HG02885 (cell line): ENCODE data around the gene JARID2.
"Not testable (repeated sequence)": the region's sequence is repeated elsewhere in the genome, so short reads cannot be mapped to it uniquely, and the experiment has no call there.

Experiments
- ATAC-seq: cut with Tn5 transposase; IDR thresholded peaks from one replicate; pipeline ENCODE4 v1.9.1; 2021; ENCODE audit warnings: mild to moderate bottlenecking; ENCODE audit not compliant: unreplicated experiment, poor library complexity

Gene JARID2

DNA sequence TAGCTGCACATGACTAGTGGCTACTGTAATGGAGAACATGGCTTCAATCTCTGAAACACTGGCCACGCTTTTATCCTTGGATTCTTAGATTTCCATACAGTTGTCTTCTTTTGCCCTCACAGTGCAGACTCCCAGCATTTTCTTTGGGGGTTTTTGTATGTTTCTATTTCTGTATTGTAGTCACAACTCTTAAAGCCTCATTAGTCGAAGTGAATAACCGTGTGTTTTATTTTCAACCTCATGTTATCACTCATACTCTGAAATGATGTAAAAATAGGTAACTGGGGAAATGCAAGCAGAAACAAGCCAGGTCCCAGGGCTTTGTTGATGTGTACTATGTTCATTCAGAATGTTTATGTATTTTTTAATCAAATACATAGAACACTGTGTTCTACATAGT is 162.9 kb downstream of the JARID2 start:
- ATAC-seq: no peak

DNA sequence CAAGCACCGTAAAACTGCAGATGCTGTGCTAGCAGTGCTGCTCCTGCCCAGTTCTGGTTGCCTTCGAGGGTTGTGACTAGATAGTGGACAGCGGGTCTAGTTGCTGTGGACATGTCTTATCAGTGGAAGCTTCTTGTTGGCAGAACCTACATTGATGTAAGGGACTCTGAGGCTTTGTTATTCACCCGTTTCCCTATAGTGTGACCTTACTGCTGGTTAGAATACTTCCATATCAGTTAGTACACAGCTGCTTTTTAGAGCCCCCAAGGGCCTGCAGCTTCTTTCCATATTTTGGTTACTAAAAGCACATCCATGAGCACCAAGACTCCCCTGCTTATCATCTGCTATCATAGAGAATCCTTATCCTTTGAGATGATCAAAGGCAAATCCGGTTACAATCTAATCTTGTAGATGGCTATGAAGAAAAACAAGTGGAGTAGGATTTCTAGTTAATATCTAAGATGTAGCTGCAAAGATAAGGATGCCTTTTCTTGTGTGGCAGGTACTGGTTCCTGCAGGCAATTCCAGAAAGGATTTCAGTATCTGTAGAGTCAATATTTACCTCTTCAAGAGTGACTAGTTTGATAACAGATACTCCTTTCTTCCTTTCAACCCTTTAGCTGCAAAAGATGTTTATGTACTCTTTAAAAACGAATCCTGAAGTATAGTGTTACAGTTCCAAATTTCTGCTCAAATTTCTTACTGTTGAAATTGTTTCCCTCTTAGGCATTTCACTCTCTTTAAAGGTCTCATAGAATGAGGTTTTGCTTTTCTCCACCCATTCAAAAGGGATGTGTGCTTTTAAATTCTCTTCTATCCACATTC is 163.6 kb downstream of the JARID2 start:
- ATAC-seq: no peak

DNA sequence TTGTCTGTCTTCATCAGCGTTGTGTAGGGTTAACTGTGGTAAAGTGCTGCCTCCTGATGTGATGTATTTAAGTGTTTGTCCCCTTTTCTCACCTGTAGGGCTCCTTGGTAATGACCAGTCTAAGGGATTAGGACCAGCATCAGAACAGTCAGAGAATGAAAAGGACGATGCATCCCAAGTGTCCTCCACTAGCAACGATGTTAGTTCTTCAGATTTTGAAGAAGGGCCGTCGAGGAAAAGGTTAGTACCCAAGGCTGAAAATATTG is 164.2 kb downstream of the JARID2 start:
- no peak for ATAC-seq

DNA sequence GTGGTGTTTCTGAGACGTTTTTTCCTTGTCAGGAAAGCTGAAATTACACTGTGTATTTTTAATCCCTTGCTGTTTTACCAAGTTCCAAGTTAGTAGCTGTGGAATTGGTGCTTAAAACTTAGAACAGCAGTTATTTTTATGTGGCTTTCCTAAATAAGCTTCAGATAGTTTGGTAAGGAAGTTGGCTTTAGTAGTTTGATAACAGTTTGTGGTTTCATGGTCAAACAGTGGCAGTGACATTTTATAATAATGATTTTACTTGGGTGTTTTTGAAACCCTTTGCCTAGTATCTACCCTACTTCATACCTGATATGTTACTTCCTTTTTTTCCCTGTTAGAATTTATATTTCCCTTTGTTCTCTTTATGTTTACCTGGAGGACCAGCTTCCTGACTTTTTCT is 164.9 kb downstream of the JARID2 start:
- ATAC-seq: no peak

DNA sequence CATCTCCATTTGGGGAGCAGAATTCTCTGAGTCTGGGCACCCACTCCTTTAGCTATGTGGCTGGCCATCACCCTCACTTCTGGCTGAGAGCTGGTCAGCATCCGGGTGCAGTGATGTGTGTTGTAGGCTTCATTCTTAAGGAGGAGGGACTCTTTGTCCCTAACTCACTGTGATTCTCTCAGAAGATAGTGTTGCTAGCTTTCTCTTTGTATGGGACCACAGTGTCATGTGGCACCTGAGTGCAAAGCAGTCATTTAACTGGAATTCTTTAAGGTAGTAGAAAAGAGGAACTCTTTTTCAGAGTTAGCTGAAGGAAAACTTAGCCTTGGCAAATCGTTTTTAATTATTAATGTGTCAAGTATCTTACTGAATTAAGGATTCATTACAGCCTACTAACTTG is 165.9 kb downstream of the JARID2 start:
- ATAC-seq: no peak

DNA sequence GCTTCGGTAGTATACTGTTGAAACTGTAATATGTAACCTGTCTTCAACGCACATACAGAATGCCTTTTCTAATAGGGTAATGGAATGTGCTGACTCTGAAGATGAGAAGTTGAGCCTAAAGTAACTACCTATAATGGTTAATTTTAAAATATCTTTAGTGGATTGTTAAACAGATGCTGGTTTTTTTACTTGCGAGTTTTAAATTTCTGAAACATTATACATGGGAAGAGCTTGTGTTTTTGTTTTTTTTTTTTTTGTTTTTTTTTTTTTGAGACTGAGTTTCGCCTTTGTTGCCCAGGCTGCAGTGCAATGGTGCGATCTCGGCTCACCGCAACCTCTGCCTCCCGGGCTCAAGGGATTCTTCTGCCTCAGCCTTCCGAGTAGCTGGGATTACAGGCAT is 166.9 kb downstream of the JARID2 start:
- no peak for ATAC-seq

DNA sequence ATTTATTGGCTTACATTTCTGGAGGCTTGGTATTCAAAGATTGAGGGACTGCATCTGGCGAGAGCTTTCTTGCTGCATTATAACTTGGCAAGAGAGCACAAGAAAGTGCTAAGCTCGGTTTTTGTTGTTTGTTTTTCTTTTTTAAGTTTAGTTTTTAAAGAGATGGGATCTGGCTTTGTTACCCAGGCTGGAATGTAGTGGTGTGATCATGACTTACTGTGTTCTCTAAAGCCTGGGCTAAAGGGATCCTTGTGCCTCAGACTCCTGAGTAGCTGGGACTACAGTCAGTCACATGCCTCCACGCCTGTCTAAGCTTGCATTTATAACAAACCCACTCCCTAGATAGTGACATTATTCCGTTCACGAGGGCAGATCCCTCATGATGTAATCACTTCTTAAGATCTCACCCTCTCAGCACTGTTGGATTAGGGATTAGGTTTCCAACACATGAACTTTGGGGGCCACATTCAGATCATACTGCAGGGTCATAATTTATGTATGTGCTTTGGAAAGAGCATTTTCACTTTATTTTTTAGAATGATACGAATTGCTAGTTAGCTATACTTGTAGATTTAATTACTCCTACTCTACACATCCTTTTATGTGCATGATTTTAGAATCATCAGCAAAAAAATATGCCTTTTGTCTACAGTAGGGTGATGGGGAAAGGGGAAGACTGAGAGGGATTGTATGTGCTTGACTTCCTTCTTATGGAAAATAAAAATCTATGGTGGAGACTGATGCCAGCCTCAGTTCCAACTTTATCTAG is 167.8 kb downstream of the JARID2 start:
- no peak for ATAC-seq

DNA sequence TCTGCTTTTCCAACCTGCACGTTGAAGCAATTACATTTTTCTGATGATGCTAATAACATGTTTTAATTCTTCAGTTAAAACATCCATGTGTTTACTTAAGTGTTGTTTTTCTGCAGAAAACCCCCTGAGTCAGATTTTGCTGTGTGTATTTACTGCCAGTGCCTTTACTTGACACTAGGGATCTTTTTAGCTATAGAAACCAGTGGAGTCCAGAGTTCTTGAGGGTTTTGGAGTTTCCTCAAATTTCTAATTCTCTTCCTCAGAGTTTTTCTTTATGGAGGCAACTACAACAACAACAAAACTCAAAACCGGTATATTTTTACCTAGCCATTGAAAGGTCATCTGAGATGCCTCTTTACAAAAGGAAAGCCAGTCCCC is 168.4 kb downstream of the JARID2 start:
- no peak for ATAC-seq

DNA sequence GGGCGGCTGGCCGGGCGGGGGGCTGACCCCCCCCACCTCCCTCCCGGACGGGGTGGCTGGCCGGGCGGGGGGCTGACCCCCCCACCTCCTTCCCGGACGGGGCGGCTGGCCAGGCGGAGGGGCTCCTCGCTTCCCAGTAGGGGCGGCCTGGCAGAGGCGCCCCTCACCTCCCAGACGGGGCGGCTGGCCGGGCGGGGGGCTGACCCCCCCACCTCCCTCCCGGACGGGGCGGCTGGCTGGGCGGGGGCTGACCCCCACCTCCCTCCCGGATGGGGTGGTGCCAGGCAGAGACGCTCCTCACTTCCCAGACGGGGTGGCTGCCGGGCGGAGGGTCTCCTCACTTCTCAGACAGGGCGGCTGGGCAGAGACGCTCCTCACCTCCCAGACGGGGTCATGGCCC is 169.8 kb downstream of the JARID2 start:
- not testable (repeated sequence) for ATAC-seq

DNA sequence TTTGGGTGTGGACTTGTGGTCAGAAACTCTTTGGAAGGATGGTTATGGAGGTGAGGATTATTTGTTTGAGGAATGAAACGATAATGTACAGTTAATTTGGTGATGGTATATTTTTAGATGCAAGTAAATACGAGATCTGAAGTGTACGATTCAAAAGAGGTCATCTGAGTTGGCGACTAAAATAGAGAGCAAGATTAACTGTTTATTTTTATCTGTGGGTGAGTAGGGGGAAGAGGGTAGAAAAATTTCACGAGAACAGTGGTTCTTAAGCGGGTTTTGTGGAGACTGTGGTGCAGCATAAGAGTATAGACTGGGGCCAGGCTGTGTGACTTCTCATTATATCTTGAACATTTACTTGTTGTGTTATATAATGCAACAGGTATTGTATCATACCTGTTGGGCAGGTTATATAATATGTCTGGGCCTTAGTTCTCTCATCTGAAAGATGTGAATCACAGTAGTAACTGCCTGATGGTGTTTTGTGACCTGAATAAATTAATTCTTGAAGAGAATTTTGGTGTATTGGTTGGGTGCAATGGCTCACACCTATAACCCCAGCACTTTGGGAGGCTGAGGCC is 171.2 kb downstream of the JARID2 start:
- no peak for ATAC-seq

DNA sequence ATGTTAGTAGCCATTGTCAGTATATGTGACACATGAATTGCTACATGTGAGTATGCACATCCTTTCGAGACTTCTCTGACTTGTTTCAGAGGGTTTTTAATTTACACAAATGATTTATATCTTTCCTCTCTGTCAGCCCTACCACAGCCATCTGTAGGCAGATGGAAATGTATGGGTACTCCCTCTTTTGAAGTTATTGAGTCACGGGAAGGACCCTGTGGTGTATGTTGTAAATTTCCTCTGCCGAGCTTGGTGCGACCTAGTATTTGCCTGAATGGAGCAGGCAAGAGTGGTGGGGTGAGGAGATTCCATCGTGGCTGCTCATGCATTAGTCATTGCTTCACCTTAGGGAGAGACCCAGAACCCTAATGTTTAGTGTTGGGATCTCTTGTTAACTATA is 171.9 kb downstream of the JARID2 start:
- ATAC-seq: no peak

DNA sequence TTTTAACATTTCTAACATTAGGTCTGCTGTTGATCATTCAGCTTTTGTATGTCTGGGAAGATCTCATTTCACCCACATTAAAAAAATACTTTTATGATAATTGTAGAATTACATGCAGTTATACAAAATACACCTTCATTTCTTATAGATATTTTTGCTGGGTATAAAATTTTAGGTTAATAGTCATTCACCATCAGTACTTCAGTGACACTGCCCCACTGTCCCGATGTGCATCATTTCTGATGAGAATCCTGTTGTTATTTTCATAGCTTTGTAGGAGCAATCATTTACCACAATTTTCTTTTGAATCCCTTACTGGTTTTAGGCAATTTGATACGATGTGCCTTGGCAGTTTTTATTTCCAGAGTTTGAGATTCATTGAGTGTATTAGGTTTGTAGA is 173.6 kb downstream of the JARID2 start:
- ATAC-seq: no peak

DNA sequence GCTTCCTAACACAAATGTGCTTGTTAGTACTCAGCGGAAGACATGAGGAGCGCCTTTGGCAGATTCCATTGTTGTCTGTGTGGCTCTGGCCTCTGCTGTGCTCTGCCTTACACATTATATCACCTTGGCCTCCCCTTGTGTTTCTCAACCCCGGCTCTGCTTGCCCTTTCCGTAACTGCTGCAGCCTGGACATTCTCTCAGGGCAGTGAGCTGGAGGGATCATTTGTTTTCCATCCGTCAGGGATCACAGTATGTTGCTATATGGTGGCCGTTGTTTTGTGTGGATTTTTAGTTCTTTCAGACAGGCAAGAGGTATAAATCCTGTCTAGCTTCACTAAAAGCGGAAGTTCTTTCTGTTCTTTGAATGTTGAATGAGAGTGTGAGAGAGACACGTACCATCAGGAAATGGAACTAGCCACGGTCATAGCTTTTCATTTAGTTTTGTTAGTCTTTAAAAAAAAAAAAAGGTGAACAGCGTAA is 175.1 kb downstream of the JARID2 start:
- peak; percentile 89 for ATAC-seq

DNA sequence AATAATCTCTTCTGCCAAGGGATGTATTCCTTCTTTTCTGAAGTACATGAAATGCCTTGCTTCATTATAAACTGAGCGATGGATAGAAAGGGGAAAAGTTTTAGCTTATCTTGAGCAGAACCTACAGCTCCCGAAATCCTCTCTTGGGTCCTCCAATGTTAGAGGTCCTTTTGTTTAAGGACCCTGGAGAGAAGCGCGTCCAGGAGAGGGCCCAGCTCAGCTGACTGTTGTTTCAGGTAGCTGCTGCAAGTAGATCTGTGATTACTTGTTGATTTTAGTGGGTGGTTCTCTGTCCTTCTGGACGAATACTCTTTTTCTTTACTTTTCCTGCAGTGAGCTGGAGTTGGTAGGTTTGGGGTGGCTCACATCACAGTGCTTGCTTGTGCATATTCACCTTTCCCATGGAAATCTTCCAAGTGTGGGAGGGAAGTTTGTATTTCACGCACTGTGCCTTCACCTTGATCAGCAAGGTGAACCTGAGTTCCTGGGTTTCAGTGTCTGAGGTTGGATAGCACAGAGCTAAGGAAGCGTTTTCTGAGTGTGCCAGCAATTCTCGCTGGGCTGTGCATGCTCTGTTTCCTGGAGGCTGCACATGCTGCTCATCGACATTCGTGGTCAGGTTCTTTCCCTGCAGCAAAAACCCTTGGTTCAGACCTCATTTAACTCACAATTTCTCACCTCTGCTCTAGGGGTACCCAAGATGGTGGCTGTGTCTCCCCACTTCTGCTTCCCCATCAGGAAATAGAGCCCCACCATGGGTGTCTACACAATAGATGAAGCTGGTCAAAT is 176.3 kb downstream of the JARID2 start:
- peak; percentile 39 for ATAC-seq

DNA sequence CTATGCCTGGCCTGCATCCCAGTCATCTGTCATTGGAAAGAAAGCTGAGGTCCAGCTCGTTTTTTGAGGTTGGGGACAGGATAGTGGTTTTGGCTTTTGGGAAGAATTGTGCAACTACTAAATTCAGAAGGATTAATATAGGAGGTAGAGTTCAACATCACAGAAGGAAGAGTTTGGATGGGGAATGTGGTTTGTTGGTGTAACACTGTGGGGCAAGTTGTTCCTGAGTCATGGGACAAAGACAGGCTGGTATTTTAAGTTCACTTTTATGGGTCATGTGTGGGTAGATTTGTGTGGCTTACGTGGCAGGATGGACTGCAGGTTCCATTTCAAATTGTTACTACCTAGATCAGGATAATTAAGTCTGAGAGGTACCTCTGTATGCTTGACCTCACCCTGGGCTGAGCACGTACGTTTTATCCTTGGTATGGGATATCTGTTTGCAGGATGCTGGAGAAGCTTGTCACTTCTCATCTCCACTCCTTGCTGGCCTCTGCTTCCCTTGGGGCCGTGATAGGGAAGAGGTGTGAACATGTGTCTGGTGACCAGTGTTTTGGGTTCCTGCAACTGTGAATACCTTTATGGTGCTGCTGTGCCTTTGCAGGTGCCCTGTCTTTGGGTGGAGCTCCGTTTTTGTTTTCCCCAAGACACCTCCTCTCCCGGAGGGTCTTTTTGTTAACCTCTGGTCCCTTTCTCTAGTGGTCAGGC is 177.6 kb downstream of the JARID2 start:
- ATAC-seq: no peak

DNA sequence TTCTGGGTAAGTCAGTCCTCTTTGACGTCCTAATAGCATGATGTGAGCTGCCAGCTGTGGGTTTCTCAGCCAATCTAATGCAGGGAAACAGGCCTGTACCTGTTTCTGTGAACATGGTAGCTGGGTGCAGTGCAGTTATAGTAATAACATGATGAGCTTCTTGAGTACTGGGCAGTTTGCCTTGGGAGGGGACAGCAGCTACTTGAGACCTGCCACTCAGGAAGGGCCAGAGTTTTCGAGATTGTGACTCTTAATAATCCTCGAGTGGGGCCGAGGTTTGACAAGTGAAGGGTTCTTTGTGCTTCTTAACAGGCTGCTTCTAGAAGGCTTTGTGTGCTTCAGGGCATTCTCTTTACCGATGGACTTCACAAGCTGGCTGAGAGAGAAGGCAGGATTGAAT is 180.1 kb downstream of the JARID2 start:
- no peak for ATAC-seq

DNA sequence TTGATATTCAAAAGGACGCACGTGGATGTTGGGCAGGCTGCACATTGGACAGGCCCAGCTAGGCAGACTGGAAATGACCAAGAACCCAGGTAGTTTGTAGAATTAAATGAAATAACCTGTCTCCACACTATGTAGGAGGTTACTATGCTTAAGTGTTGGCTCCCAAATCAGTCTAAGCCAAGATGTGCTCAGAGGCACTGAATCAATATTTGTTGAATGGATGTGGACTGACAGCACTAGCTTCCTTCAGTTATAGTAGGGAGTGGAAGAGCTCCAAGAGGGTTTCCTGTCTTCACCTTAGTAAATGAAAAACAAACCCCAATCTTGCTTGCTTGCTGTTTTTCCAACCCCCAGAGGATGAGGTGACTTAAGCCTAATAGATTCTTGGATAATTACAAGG is 180.5 kb downstream of the JARID2 start:
- no peak for ATAC-seq

DNA sequence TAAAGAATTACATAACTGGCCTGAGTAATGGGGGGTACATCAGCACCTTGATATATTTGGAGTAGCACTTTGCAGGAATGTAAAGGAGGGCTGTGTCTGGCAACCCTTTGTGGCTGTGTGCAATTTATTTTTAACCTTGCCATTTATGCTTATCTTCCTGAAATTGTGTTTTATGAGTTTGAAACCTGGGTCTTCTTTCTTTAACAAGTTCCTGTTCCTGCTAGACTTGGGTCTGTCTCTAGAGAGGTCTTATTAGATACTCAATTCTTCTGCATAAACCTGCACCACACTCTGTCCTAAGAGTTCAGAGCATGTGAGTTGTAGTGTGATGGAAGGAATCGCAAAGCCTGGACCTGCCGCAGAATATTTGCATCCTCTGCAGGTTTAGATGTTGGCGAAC is 181.0 kb downstream of the JARID2 start:
- ATAC-seq: no peak

DNA sequence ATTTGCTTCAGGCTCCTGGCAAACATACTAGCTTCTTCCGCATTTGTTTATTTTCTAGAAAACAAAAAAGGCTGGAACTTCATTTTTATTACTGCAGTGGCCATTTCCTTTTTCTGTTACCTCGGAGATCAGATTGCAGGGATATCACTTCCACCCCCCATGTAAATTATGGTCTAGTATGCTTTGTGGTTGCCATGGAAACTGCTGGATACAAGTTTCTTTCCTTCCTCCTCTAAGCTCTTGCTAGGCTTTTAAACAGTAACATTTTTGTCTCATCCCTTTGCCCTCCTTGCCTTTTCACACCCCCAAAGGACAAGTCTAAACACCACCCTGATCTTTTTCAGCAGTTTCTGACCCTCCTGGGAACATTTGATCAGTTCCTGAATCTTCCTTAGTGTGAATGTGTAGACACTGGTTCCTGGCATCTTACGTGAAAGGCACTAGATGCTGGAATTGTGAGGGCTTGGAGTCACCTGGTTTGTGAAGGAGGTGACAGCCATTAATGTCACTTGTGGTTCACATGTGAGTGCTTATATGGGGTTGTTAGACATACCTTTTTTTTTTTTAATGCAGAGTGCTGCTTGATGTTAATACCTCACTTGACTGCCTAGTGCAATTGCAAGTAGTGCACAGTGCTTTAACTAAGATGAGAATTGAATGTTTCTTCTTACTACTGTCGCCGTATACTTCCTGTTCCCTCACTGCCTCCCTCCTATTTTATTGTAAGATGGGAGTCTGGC is 181.6 kb downstream of the JARID2 start:
- ATAC-seq: no peak
